Right renal pelvis (tissue), 4 donors: Measurements from ENCODE around the gene SLC51A. TPM values are rescaled to one million over a fixed set of nuclear protein-coding genes. Genes with fewer than 3 reads are reported as not detected.
"Not testable (repeated sequence)": the region's sequence is repeated elsewhere in the genome, so short reads cannot be mapped to it uniquely, and the experiment has no call there.

Source experiments
- DNase-seq, 4 donors: peaks; one replicate each; pipeline ENCODE4 v3.0.0-alpha.2; 2013; ENCODE audit warnings: low read depth in 4 of 4, low spot score in 3 of 4, missing footprints in 1 of 4
- polyA plus RNA-seq, 4 donors: library from polyadenylated mRNA; unstranded; fragments of 120-200 nt; gene quantifications; one replicate each; pipeline ENCODE4 v1.2.1, GENCODE V29; 2013; ENCODE audit not compliant: insufficient read length in 4 of 4

SLC51A gene
- polyA plus RNA-seq: 10 to 100 TPM; 11.3 to 12.6 (median 12.1) TPM

DNA sequence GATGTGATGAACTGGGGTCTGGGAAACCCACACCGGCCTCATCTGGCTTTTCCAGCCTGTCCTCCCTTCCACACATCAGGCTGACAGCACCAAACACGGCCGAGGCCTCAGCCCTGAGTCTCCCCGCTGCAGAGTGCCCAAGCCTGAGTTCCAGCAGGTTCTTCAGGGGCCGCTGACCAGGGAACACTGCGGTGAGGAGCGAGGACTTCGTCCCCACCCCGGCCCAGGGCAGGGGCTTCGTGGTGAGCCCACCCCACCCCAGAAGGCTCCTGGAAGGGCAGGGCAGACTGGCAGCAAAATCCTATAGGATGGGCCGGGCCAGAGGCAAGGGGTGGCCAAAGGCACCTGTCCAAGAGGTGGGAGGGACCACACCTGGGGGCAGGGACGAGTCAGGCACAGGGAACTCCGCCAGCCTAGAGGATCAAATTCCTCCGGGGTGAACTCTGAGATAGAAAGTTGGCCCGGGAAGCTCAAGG, at the start of gene SLC51A:
TSS of gene SLC51A (plus strand) at position 446 of the 476 bp plus-strand sequence. CDS start 179 bp downstream, outside the sequence.
- no peak for DNase-seq

DNA sequence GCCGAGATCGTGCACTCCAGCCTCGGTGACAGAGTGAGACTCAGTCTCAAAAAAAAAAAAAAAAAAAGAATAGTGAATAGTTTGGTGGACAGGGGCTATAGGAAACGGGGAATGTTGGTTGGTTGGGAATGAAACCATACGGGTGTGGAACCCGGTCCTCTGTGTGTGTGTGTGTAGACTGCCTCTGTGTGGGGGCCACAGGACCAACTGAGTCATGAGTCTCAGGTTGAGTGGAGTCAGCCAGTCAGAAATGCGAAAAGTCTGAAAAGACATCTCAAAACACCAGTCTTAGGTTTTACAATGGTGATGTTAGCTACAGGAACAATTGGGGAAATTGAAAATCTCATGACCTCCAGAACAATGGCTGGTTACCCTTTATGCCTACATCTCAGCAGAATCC, 49.6 kb upstream of the SLC51A start:
- no peak for DNase-seq

DNA sequence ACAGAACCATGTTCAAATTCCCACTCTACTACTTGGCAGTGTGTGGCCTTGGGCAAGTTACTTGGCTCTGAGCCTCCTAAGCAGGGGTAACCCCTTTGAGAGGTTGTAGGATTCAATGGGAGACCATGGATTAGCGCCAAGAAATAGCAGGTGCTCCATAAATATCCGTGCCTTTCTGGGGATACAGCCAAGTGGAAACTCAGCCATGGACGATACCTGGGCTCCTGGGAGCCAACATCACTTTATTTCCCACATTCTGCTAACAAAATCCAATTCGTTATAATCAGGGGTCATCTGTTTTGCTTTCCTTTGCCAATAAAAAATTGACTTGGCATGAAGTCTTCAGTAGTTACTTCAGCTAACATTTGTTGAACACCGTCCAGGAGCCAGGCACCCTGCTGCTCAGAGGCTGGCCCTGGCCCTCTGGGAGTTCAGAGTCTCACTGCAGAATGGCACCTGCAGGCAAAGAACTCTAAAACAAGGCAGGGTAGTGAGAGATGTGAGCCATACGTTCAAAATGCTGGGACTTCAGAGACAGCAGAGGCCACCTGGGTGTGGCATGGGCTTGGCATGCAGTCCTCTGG, 47.4 kb upstream of the SLC51A start:
- DNase-seq: no peak

DNA sequence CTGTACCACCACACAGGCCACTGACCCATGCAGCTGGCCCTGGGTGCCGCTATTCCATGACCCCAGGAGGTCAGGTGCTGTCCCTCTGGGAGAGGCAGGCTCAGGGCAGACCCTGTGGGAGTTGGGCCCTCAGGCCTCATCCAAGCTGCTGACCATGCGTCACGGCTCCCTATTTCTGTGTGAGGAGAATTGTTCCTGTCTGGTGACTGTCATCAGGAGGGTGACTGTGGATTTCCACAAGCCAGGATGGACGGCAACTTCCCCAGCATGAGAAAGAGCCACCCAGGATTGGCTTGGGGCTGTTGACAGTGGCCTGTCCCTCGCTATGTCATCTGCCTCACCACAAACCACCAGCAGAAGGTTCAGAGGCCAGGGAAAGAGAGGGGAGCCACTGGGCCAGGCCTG, 46.5 kb upstream of the SLC51A start:
- DNase-seq: no peak

DNA sequence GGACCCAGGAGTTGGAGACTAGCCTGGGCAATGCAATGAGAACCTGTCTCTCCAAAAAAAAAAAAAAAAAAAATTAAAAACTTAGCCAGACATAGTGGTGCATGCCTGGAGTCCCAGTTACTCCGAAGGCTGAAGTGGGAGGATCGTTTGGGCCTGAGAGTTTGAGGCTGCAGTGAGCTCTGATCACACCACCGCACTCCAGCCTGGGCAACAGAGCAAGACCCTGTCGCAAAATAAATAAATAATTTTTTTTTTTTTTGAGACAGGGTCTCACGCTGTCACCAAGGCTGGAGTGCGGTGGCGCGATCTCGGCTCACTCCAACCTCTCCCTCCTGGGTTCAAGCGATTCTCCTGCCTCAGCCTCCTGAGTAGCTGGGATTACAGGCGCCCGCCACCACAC, 46.0 kb upstream of the SLC51A start:
- DNase-seq: not testable (repeated sequence)

DNA sequence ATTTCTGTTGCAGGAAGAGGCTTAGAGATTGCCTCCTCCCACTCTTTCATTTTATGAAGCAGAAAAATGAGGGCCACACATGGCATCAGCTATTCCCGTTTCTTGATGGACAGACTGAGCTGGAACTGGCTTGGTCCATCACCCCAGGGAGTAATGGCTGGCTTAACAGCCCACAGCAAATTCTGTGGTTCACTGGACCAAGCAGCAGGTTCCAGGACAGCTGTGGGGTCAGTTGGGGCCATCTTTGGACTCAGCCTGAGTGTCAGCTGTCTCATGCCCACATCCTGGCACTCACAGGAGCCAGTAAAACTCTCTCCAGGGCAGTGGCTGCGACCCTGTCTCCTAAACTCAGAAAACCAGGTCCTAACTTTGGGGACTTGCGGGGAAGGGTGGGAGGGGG, 41.7 kb upstream of the SLC51A start:
- DNase-seq: no peak

DNA sequence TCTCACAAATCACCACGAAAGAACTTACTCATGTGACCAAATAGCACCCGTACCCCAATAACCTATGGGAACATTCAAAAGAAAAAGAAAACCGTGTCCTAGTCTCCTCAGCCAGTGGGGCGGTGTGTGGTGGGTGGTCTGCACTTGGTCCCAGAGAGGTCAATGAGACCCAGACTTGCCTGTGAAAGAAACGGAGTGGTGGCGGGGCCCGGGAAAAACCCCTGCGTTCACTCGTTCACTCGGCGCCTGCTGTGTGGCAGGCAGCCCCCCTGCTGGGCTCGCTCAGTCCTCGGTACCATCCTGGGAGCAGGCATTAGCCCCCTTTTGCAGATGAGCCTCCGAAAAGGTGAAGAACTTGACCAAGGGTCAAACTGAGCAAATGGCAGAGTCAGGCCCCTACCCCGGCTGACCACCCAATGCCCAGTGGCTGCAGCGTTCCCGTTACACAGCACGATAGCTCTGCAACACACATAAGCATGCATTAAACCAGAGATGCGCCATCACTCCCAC, 41.2 kb upstream of the SLC51A start:
- DNase-seq: no peak

DNA sequence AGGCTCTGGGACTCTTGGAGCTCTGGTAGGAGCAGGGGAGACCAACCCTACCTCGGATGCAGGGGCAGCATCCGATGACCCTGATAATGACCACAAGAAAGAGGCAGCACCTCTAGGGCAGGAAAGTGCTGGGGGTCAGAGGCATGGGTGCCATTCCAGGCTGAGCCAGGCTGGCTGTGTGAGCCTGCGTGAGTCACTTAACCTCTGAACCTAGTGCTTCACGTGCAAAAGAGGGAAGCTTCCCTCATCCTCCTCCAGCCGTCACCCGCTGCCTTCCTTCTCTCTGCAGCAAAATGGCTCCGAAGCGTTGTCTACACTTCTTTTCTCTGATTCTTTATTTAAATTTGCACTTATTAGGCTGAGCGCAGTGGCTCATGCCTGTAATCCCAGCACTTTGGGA, 40.6 kb upstream of the SLC51A start:
- DNase-seq: no peak

DNA sequence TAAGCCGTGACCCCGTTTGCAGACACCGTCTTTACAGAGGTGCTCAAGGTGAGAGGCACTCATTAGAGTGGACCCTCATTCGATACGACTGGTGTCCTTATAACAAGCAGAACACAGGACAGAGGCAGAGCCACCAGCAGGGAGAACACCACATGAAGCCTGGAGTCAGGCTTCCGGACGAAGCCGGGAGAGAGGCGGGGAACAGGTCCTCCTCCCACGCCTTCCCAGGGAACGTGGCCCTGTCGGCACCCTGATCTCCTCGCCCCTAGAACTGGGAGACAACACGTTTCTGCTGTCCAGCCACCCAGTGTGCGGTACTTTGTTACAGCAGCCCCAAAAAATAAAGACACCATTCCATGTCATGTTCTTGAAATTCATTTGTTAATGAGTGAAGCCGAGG, 38.8 kb upstream of the SLC51A start:
- no peak for DNase-seq

DNA sequence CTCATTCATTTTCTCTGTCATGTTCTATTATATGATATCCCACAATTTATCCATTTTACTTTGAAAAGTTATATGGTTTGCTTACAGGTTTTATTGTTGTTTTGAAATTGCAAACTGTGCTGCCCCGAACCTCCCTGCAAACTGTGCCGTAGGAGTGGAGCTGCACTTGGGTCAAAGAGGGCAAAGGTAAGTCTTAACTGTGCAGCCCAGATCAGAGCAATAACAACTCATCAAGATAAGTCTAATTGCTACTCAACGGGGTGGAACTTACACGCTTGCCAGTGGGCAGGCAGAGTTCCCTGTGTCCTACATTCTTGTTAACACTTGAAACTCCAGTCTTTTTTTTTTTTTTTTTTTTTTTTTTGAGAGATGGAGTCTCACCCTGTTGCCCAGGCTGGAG, 38.4 kb upstream of the SLC51A start:
- DNase-seq: no peak

DNA sequence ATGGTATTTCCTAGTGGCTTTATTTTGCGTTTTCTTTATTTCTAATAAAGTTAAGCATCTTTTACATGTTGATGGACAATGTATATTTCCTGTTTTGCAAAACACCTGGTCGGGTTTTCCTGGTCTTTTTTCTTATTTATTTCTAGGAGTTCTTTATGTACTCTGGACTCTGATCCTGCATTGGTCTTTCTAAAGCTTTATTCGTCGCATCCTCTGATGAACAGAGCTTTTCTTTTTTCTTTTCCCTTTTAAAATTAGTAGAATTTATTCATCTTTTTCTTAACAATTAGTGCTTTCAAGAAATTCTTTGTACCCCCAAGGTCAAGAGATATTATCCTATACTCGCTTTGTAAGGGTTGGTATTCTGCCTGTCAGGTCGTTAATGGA, 37.3 kb upstream of the SLC51A start:
- DNase-seq: no peak

DNA sequence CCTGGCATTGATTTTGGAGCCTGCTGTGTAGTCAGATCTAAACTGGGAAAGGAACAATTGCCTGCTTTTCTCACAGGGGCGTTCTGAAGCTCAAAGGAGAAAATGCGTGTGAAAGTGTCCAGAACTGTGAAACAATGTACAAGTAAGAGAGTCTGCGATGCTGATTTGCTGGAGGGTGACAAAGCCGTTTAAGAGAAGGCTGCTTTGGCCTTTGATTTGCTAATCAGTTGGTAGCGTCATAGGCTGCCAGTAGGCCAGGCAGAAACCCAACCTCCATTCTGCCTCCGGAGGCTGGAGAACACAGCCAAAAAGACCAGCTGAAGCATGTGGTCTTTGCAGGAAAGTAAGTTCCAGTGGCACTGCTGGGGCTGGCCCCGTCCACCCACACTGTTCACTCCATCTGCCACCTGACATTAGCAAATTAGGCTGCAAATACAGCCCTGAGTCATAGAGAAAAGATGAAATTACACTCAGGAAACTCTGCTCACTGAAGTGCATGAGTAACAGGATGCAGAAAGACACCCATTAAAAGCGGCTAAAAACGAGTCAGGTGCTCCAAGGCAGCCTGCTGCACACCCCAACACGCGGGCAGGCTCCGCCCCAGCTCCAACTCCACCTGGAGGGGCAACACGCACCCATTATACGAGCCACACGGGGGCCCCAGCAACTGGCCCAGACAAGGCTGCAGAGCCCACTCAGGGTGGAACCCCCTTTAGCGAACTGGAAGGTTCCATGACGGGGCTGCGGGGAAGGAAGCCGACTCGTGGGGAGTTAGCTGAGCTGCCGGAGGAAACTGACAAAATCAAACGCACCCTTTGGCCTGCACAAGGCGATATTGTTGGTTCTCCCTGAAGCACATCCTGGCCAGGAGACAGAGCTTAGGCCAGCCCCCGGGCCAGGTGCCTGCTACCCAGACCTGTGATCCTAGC, 36.7 kb upstream of the SLC51A start:
- DNase-seq: no peak

DNA sequence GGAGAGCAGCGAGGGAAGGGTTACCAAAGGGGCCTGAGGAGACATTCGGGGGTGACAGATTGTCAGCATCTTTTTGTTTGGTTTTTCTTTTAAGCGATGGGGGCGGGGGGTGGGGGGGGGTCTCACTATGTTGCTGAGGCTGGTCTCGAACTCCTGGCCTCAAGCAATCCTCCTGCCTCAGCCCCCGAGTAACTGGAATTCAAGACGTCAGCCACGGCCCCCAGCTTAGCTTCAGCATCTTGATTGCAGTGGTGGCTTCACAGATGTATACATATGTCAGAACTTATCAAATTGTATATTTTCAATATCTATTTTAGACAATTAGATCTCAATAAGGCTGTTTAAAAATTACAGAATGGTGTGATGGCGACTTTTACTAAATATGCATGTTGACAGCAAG, 36.0 kb upstream of the SLC51A start:
- DNase-seq: no peak

DNA sequence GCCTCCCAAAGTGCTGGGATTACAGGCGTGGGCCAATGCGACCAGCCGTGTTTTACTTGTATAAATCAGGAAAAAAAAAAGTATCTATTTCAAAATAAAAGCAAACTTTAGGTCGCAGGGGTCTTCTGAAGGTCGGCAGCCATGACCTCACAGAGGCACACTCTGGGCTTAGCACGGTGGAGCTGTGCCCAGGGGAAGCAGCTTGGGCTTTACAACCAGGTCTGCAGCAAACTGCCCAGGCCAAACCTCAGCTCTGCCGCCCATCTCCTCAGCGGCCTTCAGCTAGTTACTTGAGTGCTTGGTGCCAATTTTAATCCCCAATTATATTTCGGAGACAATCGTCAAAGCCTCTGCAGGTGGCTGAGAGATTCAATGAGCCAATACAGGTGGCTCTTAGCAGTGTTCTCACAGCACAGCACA, 35.2 kb upstream of the SLC51A start:
- DNase-seq: no peak

DNA sequence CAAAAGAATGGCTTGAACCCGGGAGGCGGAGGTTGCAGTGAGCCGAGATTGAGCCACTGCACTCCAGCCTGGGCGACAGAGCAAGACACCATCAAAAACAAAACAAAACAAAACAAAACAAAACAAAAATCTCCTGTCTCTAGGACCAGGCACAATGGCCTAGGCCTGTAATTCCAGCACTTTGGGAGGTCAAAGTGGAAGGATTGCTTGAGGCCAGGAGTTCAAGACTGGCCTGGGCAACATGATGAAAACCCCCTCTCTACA, 32.2 kb upstream of the SLC51A start:
- DNase-seq: not testable (repeated sequence)

DNA sequence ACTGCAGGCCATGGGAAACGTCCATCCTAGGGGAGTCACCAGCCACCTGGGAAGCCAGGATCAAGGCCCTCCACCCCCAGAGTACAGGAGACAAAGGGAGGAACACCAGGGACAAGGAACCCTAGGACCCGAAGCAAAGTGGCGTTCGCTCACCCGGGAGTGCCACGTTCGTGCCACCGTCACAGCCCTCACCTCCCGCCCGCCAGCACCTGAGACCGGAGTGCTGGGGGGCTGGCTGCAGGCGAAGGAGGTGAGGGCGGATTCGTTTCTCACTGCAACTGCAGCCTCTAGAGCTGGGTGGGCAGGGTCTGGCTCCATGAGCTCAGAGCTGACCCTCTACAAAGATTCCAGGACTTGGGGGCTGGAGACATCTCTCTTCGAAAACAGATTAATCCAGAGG, 31.5 kb upstream of the SLC51A start:
- DNase-seq: no peak

DNA sequence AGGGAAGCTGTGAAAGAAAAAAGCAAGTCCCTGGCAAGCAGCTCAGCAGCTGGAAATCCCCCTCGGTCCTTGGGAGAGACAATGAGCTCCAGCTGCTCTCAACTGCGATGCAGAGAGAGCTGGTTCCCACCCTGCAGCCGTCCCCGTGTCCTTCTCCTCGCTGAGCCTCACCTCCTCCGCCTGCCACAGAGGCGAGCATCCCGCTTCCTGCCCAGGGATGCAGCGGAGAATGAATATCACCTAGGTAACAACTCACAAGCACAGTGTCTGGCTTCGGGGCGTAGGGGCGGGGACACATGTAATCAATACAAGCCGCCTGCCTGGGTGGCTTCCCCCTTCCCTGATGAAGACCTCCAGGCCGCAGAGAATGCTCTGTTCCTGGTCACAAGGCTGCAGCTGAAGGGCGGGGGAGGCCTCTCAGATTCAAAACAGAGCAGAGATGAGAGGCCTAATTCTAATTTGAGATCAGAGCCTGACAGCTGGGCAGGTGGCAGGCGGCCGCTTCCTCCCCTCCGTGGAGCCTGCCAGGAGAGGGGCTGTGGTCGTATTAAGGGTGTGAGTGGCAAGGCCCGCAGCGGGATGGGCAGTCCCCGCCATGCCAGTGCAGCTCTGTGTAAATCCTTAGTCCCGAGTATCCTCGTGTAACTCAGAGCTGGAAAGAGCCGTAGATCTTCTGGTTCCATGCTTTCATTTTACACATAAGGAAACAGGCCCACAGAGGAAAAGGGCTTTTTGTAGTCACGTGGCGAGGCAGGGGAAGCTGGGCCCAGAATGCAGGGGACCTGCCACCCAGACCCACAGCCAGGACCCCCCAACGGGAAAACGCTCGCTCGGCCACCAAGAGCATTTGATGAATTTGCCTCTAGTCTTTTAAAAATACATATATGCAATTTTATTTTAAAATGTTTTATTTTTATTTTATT, 29.4 kb upstream of the SLC51A start:
- DNase-seq: no peak

DNA sequence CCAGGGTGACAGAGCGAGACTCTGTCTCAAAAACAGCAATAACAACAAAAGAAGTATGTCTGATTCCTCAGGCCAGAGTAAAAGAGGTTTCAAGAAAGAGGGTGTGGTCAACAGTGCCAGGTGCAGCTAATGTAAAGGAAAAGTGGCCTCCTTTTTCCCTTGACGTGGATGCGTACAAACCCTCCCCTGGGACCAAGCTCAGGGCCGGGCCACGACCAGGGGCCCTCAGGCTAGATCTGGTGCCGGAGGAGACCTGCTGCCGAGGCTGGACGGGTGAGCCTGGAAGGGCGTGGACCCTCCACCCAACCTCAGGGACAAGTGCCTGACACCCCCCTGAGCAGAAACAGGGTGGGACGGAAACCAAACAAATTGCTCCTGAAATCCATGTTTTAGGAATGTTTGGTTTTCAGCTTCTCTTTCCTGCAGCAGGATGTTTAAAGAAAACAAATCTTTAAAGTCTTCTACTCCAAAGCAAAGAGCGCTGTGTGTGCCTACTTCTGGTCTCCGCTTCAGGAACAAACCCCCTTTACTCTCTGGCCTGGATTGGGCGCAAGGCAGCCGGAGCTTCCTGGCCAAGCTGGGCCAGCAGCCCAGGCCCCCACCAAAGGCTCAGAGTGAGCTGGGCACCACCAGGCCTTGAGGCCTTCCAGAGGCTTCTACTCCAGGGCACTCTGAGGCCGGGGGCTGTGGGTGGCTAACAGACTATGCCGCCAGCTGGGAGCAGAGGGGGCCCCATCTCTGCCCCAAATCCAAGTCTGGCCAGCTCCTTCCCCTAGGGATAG, 26.6 kb upstream of the SLC51A start:
- no peak for DNase-seq

DNA sequence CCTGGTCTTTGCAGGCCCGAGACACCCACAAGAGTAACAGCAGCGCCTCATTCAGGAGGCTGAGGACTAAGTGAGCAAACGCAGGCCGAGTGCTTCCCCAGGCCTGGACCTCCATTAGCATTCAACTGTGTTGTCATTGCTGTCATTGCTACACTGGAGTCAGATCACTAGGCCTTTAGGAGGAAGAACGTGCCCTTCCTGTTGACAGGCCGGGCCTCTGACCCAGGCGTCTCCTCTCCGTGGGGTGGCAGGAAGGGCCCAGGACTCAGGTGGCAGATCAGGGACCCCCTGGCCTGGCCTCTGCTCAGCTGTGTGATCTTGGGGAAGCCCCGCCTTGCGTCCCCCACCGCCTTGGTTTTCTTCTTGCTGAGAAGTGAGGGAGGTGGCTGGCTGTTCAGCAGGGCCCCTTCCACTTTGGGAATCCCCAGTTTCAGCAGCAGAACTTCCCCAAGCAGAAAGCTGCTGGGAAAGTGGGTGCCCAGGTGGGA, 24.3 kb upstream of the SLC51A start:
- no peak for DNase-seq

DNA sequence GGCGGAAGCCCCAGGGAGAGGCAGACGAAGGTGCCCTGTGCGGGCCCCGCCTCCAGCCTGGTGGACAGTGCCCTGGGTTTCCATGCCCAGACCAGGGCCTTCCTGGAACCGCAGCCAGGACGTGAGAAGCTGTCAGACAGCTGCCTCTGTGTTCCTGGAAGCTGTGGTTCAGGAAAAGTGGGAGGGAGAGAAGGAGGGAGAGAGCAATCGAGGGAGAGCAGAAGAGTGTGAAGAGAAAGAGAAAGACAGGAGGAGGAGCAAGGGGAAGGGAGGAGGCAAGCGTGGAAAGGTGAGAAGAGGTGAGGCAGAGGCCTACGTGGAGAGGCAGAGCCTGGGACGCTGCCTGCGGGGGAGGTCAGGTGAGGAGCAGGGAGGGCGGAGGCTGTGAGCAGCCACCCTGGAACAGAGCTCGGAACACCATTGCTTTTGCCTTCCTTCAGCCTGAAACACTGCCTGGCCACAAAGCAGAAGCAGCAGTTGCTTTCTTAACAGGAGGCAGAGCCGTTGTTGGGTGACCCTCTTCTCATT, 23.7 kb upstream of the SLC51A start:
- no peak for DNase-seq
